Body of pancreas (tissue), 4 donors: ENCODE data around the gene SYP.

Source experiments
- CTCF ChIP-seq, 7 experiments: fragments of 450-650 bp in 4 of 7; fragments of 200-600 bp in 3 of 7; sonication (generic) in 3 of 7; IDR thresholded peaks; one replicate each; pipeline ENCODE4 v1.5.1; 2016 to 2019; ENCODE audit warnings: antibody characterized with exemption in 7 of 7
- POLR2A ChIP-seq, 3 donors: fragments of 450-650 bp; IDR thresholded peaks; one replicate each; pipeline ENCODE4 v1.6.1; 2016; ENCODE audit warnings: antibody characterized with exemption in 3 of 3, mild to moderate bottlenecking in 2 of 3

- no peak for TF ChIP-seq POLR2A (IDR thresholded peaks at IDR 0.05)
- TF ChIP-seq CTCF (IDR thresholded peaks at IDR 0.05), result no peak
Measured at GRCh38 chrX:49228185-49228584, 28.2 kb upstream of the SYP start.
